ENCODE measurements around the gene G6PC3.

G6PC3 gene

GRCh38 chr17:44065668-44066203 lies 4.8 kb upstream of the G6PC3 start:
- peak overlapping the region; percentile 95 for H3K4me3 ChIP-seq (replicated peaks; ENCODE audit: insufficient read depth, low read length)
- TF ChIP-seq CTCF (IDR thresholded peaks at IDR 0.05; ENCODE audit: insufficient read depth, low read length) (no peak), SPI1 (IDR thresholded peaks at IDR 0.05; ENCODE audit: borderline replicate concordance, low read depth) (no peak), REST (IDR thresholded peaks at IDR 0.05; ENCODE audit: insufficient replicate concordance, low read depth) (no peak), GABPA (IDR thresholded peaks at IDR 0.05; ENCODE audit: low read depth) (no peak), POLR2AphosphoS5 (IDR thresholded peaks at IDR 0.05; ENCODE audit: low read depth) (no peak)
- peak overlapping the region; percentile 96 for H3K27ac ChIP-seq (replicated peaks)
- no peaks in the 10 kb centered on the region for H3K27me3 ChIP-seq (ENCODE audit: insufficient read depth, poor library complexity, severe bottlenecking)
- DNase-seq (ENCODE audit: low read depth in 1 of 2, low spot score in 1 of 2), result peak in 1 of 2 experiments; percentile 19

- Histone ChIP-seq H3K27ac (replicated peaks) (peak within 1 kb of the TSS; percentile 96), H3K27me3 (ENCODE audit: insufficient read depth, poor library complexity, severe bottlenecking) (no peaks in the 10 kb centered on the region), H3K4me3 (replicated peaks; ENCODE audit: insufficient read depth, low read length) (peak within 1 kb of the TSS; percentile 95)
- peak; percentile 88 to 92 for DNase-seq (ENCODE audit: low read depth in 1 of 2, low spot score in 1 of 2)
- peak; percentile 60 for TF ChIP-seq REST (IDR thresholded peaks at IDR 0.05; ENCODE audit: insufficient replicate concordance, low read depth)
- no peak for TF ChIP-seq GABPA (IDR thresholded peaks at IDR 0.05; ENCODE audit: low read depth)
- TF ChIP-seq POLR2AphosphoS5 (IDR thresholded peaks at IDR 0.05; ENCODE audit: low read depth), result peak; percentile 2; the same call in 1 of the 2 replicates
- TF ChIP-seq SPI1 (IDR thresholded peaks at IDR 0.05; ENCODE audit: borderline replicate concordance, low read depth), result no peak
Observed at GRCh38 chr17:44066204-44066930, 4.2 kb upstream of the G6PC3 start, which contains the start of gene LSM12. Gene LSM12 (minus strand): TSS chr17:44066671. CDS start chr17:44066587, 84 bp downstream.

- DNase-seq (ENCODE audit: low read depth in 1 of 2, low spot score in 1 of 2), result peak in 1 of 2 experiments; percentile 13
- peak overlapping the region; percentile 96 for H3K27ac ChIP-seq (replicated peaks)
- no peak overlapping the region for H3K4me3 ChIP-seq (replicated peaks; ENCODE audit: insufficient read depth, low read length)
- H3K27me3 ChIP-seq (ENCODE audit: insufficient read depth, poor library complexity, severe bottlenecking), result no peaks in the 10 kb centered on the region
- TF ChIP-seq SPI1 (IDR thresholded peaks at IDR 0.05; ENCODE audit: borderline replicate concordance, low read depth) (peak; percentile 63; the same call in 1 of the 2 replicates), CTCF (IDR thresholded peaks at IDR 0.05; ENCODE audit: insufficient read depth, low read length) (no peak)
Observed at GRCh38 chr17:44067545-44067940, 3.0 kb upstream of the G6PC3 start.

- Histone ChIP-seq H3K27me3 (ENCODE audit: insufficient read depth, poor library complexity, severe bottlenecking) (no peaks in the 10 kb centered on the region), H3K4me3 (replicated peaks; ENCODE audit: insufficient read depth, low read length) (peak overlapping the region; percentile 73), H3K27ac (replicated peaks) (peak overlapping the region; percentile 81)
- DNase-seq (ENCODE audit: low read depth in 1 of 2, low spot score in 1 of 2), result peak in 1 of 2 experiments; percentile 57
- TF ChIP-seq REST (IDR thresholded peaks at IDR 0.05; ENCODE audit: insufficient replicate concordance, low read depth), result no peak
- peak; percentile 38; the same call in 1 of the 2 replicates for TF ChIP-seq SPI1 (IDR thresholded peaks at IDR 0.05; ENCODE audit: borderline replicate concordance, low read depth)
Observed at GRCh38 chr17:44069974-44070454, 521 bp upstream of the G6PC3 start.
